CD4-positive, alpha-beta memory T cell (primary cell): ENCODE results near the gene SPEF2. TPM values are rescaled to one million over a fixed set of nuclear protein-coding genes. Genes with fewer than 3 reads are reported as not detected.

Experiments
- CTCF ChIA-PET: fragments of 350-600 bp; sonication (Branson Sonifier 250); formaldehyde crosslinking; loops from one replicate; lab custom pipeline; 2021; ENCODE audit warnings: inconsistent platforms; ENCODE audit not compliant: partially characterized antibody; lab: Charles Lee
- POLR2A ChIA-PET: fragments of 350-600 bp; sonication (Branson Sonifier 250); formaldehyde crosslinking; loops from one replicate; lab custom pipeline; 2021; ENCODE audit not compliant: partially characterized antibody; lab: Charles Lee
- DNase-seq, 5 donors: peaks; one replicate each; pipeline versions ENCODE4 v3.0.0 to v3.0.0-alpha.2; 2020 to 2022; ENCODE audit warnings: mixed read lengths in 1 of 5
- H3K27ac ChIP-seq: one replicate; pipeline ENCODE4 v1.7.0; 2013; ENCODE audit warnings: low read depth, low read length
- H3K27me3 ChIP-seq: 2 replicates; pipeline ENCODE4 v1.7.0; 2013; ENCODE audit warnings: mild to moderate bottlenecking, low read length, moderate library complexity; ENCODE audit not compliant: insufficient read depth
- H3K36me3 ChIP-seq: 2 replicates; pipeline ENCODE4 v1.7.0; 2013; ENCODE audit warnings: mild to moderate bottlenecking, low read length, moderate library complexity; ENCODE audit not compliant: insufficient read depth
- H3K4me1 ChIP-seq: 2 replicates; pipeline ENCODE4 v1.7.0; 2013; ENCODE audit warnings: mild to moderate bottlenecking, low read length, moderate library complexity; ENCODE audit not compliant: insufficient read depth
- H3K4me3 ChIP-seq, 2 donors: one replicate each; pipeline ENCODE4 v1.7.0; 2013; ENCODE audit warnings: low read length in 2 of 2, mild to moderate bottlenecking in 1 of 2
- H3K9me3 ChIP-seq, 2 donors: one replicate each; pipeline ENCODE4 v1.7.0; 2013; ENCODE audit warnings: low read length in 2 of 2, control low read depth in 1 of 2; ENCODE audit not compliant: control insufficient read depth in 1 of 2
- H3K27ac Mint-ChIP-seq, 7 donors: one replicate each; pipeline ENCODE4 v1.8.0; 2020 to 2021; ENCODE audit warnings: mixed read lengths in 7 of 7, mild to moderate bottlenecking in 6 of 7, inconsistent platforms in 3 of 7, moderate library complexity in 3 of 7
- H3K27me3 Mint-ChIP-seq, 2 donors: one replicate each; pipeline ENCODE4 v1.8.0; 2020 to 2021; ENCODE audit warnings: mixed read lengths in 2 of 2
- H3K36me3 Mint-ChIP-seq, 2 donors: one replicate each; pipeline ENCODE4 v1.8.0; 2020 to 2021; ENCODE audit warnings: mixed read lengths in 2 of 2, inconsistent platforms in 1 of 2, mild to moderate bottlenecking in 1 of 2
- H3K4me1 Mint-ChIP-seq, 4 donors: one replicate each; pipeline ENCODE4 v1.8.0; 2020 to 2021; ENCODE audit warnings: mixed read lengths in 4 of 4, mild to moderate bottlenecking in 1 of 4
- H3K4me3 Mint-ChIP-seq, 8 donors: one replicate each; pipeline ENCODE4 v1.8.0; 2020 to 2021; ENCODE audit warnings: mixed read lengths in 8 of 8, mild to moderate bottlenecking in 7 of 8, moderate library complexity in 6 of 8, inconsistent platforms in 3 of 8
- H3K9me3 Mint-ChIP-seq, 8 donors: one replicate each; pipeline ENCODE4 v1.8.0; 2020 to 2021; ENCODE audit warnings: mixed read lengths in 8 of 8, mild to moderate bottlenecking in 5 of 8, inconsistent platforms in 3 of 8, moderate library complexity in 1 of 8
- intact Hi-C: fragments of 100-400 bp; cut with micrococcal nuclease; formaldehyde crosslinking; loops from one replicate; pipeline ENCODE4 v1.15.1; 2023
- polyA plus RNA-seq, 2 donors: library from polyadenylated mRNA; unstranded; fragments of 300-500 nt; fragmentation: Illumina TruSeq; gene quantifications; one replicate each; pipeline ENCODE4 v1.2.3, GENCODE V29; 2021
- total RNA-seq, 2 experiments: library from RNA; stranded (reverse); gene quantifications; one replicate each; pipeline ENCODE4 v1.2.3, GENCODE V29; 2021

The SPEF2 gene
- total and polyA plus RNA-seq, 4 experiments from 2014 or later: 4.0 to 15.4 (median 10.2) TPM

- H3K27ac ChIP-seq: peak overlapping the region; percentile 46
- H3K36me3 Mint-ChIP-seq: peaks cover 0 to 5% of the 10 kb centered on the region in 2 donors
- peaks cover 53 to 88% (median 71%) of the 10 kb centered on the region in 4 donors for H3K4me1 Mint-ChIP-seq
- no peaks in the 10 kb centered on the region for H3K36me3 ChIP-seq
- CTCF ChIA-PET: interaction anchor here (0.8 to 3.0 kb wide), 11 partner anchors 9 to 145 kb away, joined by 3 to 16 read pairs (median 5); no protein-coding TSS in a partner anchor
- H3K27ac Mint-ChIP-seq: peak overlapping the region; percentile 66 to 93 (median 91)
- H3K4me3 Mint-ChIP-seq: peak overlapping the region in 7 of 8 donors; percentile 58 to 80 (median 68)
- no peaks in the 10 kb centered on the region for H3K27me3 ChIP-seq
- H3K27me3 Mint-ChIP-seq: no peaks in the 10 kb centered on the region
- H3K9me3 Mint-ChIP-seq: peaks cover 0 to 2% (median 0%) of the 10 kb centered on the region in 8 donors
- POLR2A ChIA-PET: interaction anchor here (0.8 to 3.2 kb wide), 16 partner anchors 8 to 78 kb away, joined by 3 to 89 read pairs (median 6); partner anchors contain the start of gene IL7R
- no peaks in the 10 kb centered on the region for H3K9me3 ChIP-seq
- peaks cover 67% of the 10 kb centered on the region for H3K4me1 ChIP-seq
- DNase-seq: peak in 3 of 5 donors; percentile 40 to 60 (median 50)
- intact Hi-C loops: loop anchor here (1.0 kb wide), 1 partner anchor 9 kb away; no protein-coding TSS in a partner anchor
- H3K4me3 ChIP-seq: peak overlapping the region in 1 of 2 donors; percentile 11
Measured at GRCh38 chr5:35803191-35803651, 185.6 kb downstream of the SPEF2 start.

- intact Hi-C loops: no loop called here
- ChIA-PET POLR2A (interaction anchor here (1.2 to 3.2 kb wide), 17 partner anchors 9 to 77 kb away, joined by 3 to 89 read pairs (median 7); partner anchors contain the start of gene IL7R), CTCF (interaction anchor here (0.9 to 3.0 kb wide), 12 partner anchors 9 to 122 kb away, joined by 3 to 16 read pairs (median 4); no protein-coding TSS in a partner anchor)
- Histone ChIP-seq H3K9me3 (no peaks in the 10 kb centered on the region), H3K27ac (peak overlapping the region; percentile 12), H3K4me3 (no peak overlapping the region), H3K4me1 (peaks cover 68% of the 10 kb centered on the region), H3K27me3 (no peaks in the 10 kb centered on the region), H3K36me3 (no peaks in the 10 kb centered on the region)
- Mint-ChIP-seq H3K4me1 (peaks cover 57 to 87% (median 73%) of the 10 kb centered on the region in 4 donors), H3K4me3 (peak overlapping the region in 7 of 8 donors; percentile 14 to 69 (median 47)), H3K9me3 (no peaks in the 10 kb centered on the region), H3K27me3 (no peaks in the 10 kb centered on the region), H3K36me3 (peaks cover 0 to 5% of the 10 kb centered on the region in 2 donors), H3K27ac (peak overlapping the region; percentile 19 to 93 (median 90))
- DNase-seq: no peak
Measured at GRCh38 chr5:35804201-35804653, 186.6 kb downstream of the SPEF2 start.

- Histone ChIP-seq H3K4me1 (peaks cover 74% of the 10 kb centered on the region), H3K9me3 (no peaks in the 10 kb centered on the region), H3K4me3 (no peak overlapping the region), H3K27me3 (no peaks in the 10 kb centered on the region), H3K27ac (no peak overlapping the region), H3K36me3 (no peaks in the 10 kb centered on the region)
- ChIA-PET POLR2A (interaction anchor here (1.2 to 3.2 kb wide), 14 partner anchors 8 to 76 kb away, joined by 3 to 89 read pairs (median 7); partner anchors contain the start of gene IL7R), CTCF (interaction anchor here (0.9 to 3.0 kb wide), 11 partner anchors 8 to 122 kb away, joined by 3 to 16 read pairs (median 4); no protein-coding TSS in a partner anchor)
- no peak for DNase-seq
- Mint-ChIP-seq H3K9me3 (no peaks in the 10 kb centered on the region), H3K36me3 (no peaks in the 10 kb centered on the region), H3K4me1 (peaks cover 60 to 87% (median 76%) of the 10 kb centered on the region in 4 donors), H3K27me3 (no peaks in the 10 kb centered on the region), H3K27ac (peak overlapping the region in 6 of 7 donors; percentile 37 to 93 (median 89)), H3K4me3 (peak overlapping the region in 4 of 8 donors; percentile 14 to 69 (median 66))
- intact Hi-C loops: no loop called here
Measured at GRCh38 chr5:35804841-35805240, 187.2 kb downstream of the SPEF2 start.

- ChIA-PET POLR2A (interaction anchor here (0.9 to 6.4 kb wide), 14 partner anchors 8 to 71 kb away, joined by 3 to 454 read pairs (median 10); partner anchors contain the start of gene IL7R), CTCF (interaction anchor here (3.3 to 4.8 kb wide), 5 partner anchors 12 to 114 kb away, joined by 16 to 31 read pairs (median 26); partner anchors contain the start of gene IL7R)
- Mint-ChIP-seq H3K4me1 (peaks cover 48 to 67% (median 56%) of the 10 kb centered on the region in 4 donors), H3K27ac (peak overlapping the region; percentile 94 to 100 (median 99)), H3K36me3 (peaks cover 3 to 5% of the 10 kb centered on the region in 2 donors), H3K27me3 (no peaks in the 10 kb centered on the region), H3K4me3 (peak overlapping the region in 7 of 8 donors; percentile 68 to 89 (median 79)), H3K9me3 (peaks cover 0 to 2% (median 0%) of the 10 kb centered on the region in 8 donors)
- Histone ChIP-seq H3K27ac (peak overlapping the region; percentile 82), H3K4me1 (peaks cover 88% of the 10 kb centered on the region), H3K36me3 (no peaks in the 10 kb centered on the region), H3K27me3 (no peaks in the 10 kb centered on the region), H3K4me3 (no peak overlapping the region), H3K9me3 (no peaks in the 10 kb centered on the region)
- intact Hi-C loops: loop anchor here (2.0 kb wide), 1 partner anchor 114 kb away; no protein-coding TSS in a partner anchor
- DNase-seq: peak; percentile 47 to 55 (median 51)
Measured at GRCh38 chr5:35810601-35811000, 192.9 kb downstream of the SPEF2 start.

GRCh38 chr5:35811108-35811741 is 193.6 kb downstream of the SPEF2 start:
- H3K4me1 ChIP-seq: peaks cover 89% of the 10 kb centered on the region
- intact Hi-C loops: loop anchor here (1.0 to 2.0 kb wide), 5 partner anchors 14 to 114 kb away; no protein-coding TSS in a partner anchor
- Mint-ChIP-seq H3K36me3 (peaks cover 3 to 5% of the 10 kb centered on the region in 2 donors), H3K4me1 (peaks cover 44 to 62% (median 51%) of the 10 kb centered on the region in 4 donors), H3K9me3 (peaks cover 0 to 2% (median 0%) of the 10 kb centered on the region in 8 donors), H3K4me3 (peak overlapping the region; percentile 71 to 92 (median 84)), H3K27ac (peak overlapping the region; percentile 94 to 100 (median 99)), H3K27me3 (no peaks in the 10 kb centered on the region)
- H3K4me3 ChIP-seq: no peak overlapping the region
- peak; percentile 76 to 93 (median 89) for DNase-seq
- ChIA-PET POLR2A (interaction anchor here (0.7 to 6.4 kb wide), 18 partner anchors 9 to 160 kb away, joined by 3 to 454 read pairs (median 8); partner anchors contain the start of gene IL7R), CTCF (interaction anchor here (0.7 to 4.8 kb wide), 7 partner anchors 11 to 160 kb away, joined by 3 to 31 read pairs (median 19); partner anchors contain the start of gene IL7R)
- H3K27ac ChIP-seq: peak overlapping the region; percentile 82
- H3K36me3 ChIP-seq: no peaks in the 10 kb centered on the region
- no peaks in the 10 kb centered on the region for H3K9me3 ChIP-seq
- H3K27me3 ChIP-seq: no peaks in the 10 kb centered on the region

- Mint-ChIP-seq H3K36me3 (peaks cover 3 to 5% of the 10 kb centered on the region in 2 donors), H3K4me1 (peaks cover 30 to 41% (median 33%) of the 10 kb centered on the region in 4 donors), H3K27ac (peak overlapping the region in 6 of 7 donors; percentile 64 to 89 (median 72)), H3K27me3 (no peaks in the 10 kb centered on the region), H3K4me3 (peak overlapping the region in 2 of 8 donors; percentile 27 to 48), H3K9me3 (peaks cover 0 to 2% (median 0%) of the 10 kb centered on the region in 8 donors)
- DNase-seq: no peak
- intact Hi-C loops: no loop called here
- Histone ChIP-seq H3K4me3 (no peak overlapping the region), H3K27ac (no peak overlapping the region), H3K27me3 (no peaks in the 10 kb centered on the region), H3K36me3 (no peaks in the 10 kb centered on the region), H3K4me1 (peaks cover 95% of the 10 kb centered on the region), H3K9me3 (no peaks in the 10 kb centered on the region)
- ChIA-PET POLR2A (interaction anchor here (0.8 to 6.4 kb wide), 13 partner anchors 9 to 112 kb away, joined by 3 to 454 read pairs (median 11); partner anchors contain the start of gene IL7R), CTCF (interaction anchor here (0.9 to 4.8 kb wide), 16 partner anchors 9 to 163 kb away, joined by 3 to 31 read pairs (median 8); partner anchors contain the start of gene IL7R)
Measured at GRCh38 chr5:35813521-35813920, 195.9 kb downstream of the SPEF2 start.
